GM21825 (cell line): Measurements from ENCODE around the gene SRSF10.
"Not testable (repeated sequence)": the region's sequence is repeated elsewhere in the genome, so short reads cannot be mapped to it uniquely, and the experiment has no call there.

Source experiments
- ATAC-seq: cut with Tn5 transposase; IDR thresholded peaks from one replicate; pipeline ENCODE4 v1.9.1; 2021; ENCODE audit warnings: mild to moderate bottlenecking, moderate library complexity; ENCODE audit not compliant: unreplicated experiment

Gene SRSF10

GRCh38 chr1:23999156-23999671 is 19.1 kb upstream of the SRSF10 start:
- ATAC-seq: no peak

DNA sequence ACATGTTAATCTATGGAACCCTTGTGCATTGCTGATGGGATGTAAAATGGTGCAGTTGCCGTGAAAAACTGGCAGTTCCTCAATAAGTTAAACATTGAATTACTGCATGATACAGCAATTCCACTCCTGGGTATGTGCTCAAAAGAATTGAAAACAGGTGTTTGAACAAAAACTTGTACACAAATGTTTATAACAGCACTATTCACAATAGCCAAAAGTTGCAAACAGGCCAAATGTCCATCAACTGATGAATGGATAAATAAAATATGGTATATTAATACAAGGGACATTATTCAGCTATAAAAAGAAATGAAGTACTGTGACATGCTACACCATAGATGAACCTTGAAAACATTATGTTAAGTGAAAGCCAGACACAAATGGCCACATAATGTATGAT is 17.7 kb upstream of the SRSF10 start:
- no peak for ATAC-seq

DNA sequence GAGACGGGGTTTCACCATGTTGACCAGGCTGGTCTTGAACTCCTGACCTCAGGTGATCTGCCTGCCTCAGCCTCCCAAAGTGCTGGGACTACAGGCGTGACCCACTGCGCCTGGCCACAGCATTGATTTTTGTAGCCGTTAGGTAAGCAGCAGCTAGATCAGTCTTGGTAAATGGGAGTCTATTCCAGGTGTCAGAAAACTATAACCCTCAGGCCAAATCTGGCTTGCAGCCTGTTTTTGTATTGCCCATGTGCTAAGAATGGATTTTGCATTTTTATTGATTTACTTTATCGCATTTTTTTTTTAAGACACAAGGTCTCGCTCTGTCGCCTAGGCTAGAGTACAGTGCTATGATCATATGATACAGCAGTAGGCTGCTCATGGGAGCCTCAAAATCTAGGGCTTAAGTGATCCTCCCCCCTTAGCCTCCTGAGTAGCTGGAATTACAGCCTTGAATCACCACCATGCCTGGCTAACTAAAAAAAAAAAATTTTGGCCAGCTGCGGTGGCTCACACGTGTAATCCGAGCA is 16.6 kb upstream of the SRSF10 start:
- no peak for ATAC-seq

DNA sequence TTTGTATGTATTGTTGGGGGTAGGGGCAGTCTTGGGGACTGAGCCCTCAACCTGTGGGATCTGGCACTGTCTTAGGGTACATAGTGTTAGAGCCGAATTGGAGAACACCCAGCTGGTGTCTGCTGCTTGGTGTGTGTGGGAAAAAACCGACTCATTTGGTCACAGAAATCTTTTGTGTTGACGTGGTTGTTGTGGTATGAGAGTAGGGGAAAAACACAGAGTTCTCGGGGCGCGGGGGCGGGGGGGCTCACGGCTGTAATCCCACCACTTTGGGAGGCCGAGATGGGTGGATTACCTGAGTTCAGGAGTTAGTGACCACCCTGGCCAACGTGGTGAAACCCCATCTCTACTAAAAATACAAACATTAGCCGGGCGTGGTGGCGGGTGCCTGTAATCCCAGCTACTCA is 15.3 kb upstream of the SRSF10 start:
- no peak for ATAC-seq

DNA sequence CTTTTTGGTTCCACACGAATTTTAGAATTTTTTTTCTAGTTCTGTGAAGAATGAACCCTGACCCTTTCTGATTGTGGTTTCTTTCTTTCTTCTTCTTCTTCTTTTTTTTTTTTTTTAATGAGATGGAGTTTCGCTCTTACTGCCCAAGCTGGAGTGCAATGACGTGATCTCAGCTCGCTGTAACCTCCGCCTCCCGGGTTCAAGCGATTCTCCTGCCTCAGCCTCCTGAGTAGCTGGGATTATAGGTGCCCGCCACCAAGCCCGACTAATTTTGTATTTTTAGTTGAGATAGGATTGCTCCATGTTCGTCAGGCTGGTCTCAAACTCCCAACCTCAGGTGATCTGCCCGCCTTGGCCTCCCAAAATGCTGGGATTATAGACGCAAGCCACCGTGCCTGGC is 11.9 kb upstream of the SRSF10 start:
- not testable (repeated sequence) for ATAC-seq

DNA sequence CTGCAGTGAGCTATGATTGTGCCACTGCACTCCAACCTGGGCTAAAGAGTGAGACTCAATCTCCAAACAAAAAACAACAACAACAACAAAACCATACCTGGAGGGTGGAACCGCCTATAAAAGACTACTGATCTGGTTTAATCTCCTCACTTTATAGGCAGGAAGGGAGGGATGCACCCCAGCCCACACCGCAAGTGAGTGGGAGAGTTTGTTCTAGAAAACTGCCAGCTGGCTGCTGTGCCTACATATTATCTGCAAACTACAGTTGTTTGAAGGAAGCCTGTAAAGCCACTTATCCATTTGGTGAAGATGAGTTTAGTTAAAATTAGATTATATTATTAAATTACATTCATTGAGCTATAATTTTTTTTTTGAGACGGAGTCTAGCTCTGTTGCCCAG is 9.1 kb upstream of the SRSF10 start:
- ATAC-seq: no peak

GRCh38 chr1:23987038-23987437 is 6.9 kb upstream of the SRSF10 start:
- not testable (repeated sequence) for ATAC-seq

GRCh38 chr1:23984417-23985186 is 4.5 kb upstream of the SRSF10 start:
- ATAC-seq: no peak

- ATAC-seq: peak; percentile 40
These were observed 572 bp upstream of the SRSF10 start for GRCh38 chr1:23980728-23981070.

GRCh38 chr1:23979387-23979880 is 693 bp downstream of the SRSF10 start:
- ATAC-seq: no peak

- ATAC-seq: no peak
These were observed 1.3 kb downstream of the SRSF10 start for GRCh38 chr1:23978805-23979204.

- no peak for ATAC-seq
These were observed 2.3 kb downstream of the SRSF10 start for GRCh38 chr1:23977854-23978191.

GRCh38 chr1:23977187-23977853 is 2.8 kb downstream of the SRSF10 start:
- ATAC-seq: no peak

- no peak for ATAC-seq
These were observed 12.3 kb downstream of the SRSF10 start for GRCh38 chr1:23967871-23968270.

DNA sequence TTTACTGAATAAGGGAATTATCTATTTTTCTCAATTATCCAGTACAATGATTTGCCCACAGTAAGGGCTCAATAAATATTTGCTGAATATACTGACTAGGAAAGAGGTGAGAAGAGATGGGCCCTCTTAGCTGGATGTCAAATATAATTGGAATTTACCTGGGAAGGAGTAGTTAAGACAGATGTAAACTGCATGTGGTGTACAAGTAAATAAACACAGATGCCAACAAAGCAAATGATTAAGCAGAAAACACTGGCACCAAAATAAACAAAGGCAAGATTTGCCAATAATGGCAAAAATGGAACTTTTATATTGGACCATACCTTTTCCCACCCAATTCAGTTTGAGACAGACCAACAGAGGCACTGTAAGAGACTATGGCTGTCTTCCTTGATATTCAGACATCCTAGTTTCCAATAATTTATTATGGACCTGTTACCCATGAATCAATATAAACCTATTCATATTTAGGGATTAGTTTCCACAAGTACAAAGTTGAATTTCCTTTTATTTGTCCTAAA is 13.1 kb downstream of the SRSF10 start:
- no peak for ATAC-seq

DNA sequence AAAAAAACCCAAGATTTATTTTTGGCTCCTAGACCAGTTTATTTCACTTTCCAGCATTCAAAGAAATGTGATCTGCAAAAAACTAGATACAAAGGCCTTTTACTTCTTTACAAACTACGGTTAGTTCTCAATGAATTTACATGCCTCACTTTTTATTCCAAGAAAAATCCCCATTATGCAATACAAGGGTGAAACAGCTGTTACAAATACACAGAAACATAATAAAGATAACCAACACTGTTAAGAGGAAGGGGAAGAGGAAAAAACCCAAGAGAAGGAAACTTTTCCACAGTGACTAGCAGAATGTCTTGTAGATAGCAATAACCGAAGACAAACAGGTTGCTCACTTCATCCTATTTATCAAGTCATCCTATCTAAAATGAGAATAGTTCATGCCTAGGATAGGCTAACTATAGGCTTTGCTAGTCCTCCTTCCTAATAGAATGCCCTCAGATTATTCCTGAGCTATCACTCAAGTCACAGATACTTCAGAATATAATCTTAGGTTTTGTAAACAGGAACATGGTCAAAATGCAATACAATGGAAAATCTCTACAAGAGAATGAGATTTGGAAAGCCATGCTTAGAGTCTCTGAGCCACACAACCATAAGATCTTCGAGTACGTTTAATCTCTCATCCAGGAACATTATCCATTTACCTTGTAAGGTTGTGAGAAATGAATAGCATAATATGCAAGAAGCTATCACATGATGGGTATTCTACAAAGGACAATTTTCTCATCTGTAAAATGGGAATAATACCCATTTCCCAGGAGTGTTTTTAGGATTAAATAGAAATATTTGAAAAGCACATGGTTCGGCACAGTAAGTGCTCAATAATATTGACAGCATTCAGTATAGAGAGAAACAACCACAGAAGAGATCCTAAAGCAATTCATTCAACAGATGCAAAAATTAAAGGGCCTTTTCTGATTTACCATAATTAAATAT is 15.1 kb downstream of the SRSF10 start:
- no peak for ATAC-seq

DNA sequence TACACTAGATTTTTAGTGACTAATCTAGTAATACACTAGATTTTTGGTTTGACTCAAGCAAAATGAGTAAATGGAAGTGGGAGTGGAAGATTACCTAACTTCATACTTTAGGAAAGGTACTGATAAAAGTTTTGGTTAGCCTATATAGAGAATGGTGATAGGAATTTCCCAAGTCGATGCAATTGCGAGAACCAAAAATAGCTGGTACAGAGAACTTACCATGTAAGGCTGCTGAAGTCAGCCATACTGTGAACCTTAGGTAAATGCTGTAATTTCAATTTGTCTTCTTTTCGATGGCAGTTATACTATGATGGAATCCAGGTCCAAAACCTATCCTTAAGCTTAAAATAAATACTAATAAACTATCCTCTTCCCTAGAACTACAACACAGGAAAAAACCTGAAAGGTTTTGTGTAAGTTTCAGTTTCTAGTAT is 15.9 kb downstream of the SRSF10 start:
- no peak for ATAC-seq

DNA sequence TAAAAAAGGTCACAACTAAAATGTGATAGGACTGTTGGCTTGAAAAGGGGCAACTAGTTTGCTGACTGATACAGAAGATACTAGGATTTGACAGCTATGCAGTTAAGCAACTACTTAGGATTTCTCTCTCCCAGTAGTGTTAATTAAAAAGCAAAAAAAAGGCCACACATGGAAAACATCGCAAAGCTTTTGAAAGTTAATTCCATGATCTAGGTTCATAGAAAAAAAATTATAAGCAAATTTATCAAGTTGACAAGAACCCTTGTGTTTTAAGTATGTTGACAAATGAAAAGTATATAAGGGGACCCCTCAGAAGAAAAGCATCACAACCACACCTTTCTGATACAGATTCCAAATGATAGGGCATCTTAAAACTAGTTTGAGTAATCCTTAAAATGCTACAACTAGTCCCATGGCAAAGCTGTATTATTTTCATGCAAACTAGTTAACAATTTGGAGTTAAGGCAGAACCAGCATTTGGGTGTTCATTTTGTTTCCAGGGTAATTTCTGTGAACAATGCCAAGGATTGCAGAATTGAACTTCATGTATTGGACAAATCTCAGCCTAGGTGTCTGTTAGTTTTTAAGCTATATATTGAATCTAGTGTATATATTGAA is 16.4 kb downstream of the SRSF10 start:
- no peak for ATAC-seq

DNA sequence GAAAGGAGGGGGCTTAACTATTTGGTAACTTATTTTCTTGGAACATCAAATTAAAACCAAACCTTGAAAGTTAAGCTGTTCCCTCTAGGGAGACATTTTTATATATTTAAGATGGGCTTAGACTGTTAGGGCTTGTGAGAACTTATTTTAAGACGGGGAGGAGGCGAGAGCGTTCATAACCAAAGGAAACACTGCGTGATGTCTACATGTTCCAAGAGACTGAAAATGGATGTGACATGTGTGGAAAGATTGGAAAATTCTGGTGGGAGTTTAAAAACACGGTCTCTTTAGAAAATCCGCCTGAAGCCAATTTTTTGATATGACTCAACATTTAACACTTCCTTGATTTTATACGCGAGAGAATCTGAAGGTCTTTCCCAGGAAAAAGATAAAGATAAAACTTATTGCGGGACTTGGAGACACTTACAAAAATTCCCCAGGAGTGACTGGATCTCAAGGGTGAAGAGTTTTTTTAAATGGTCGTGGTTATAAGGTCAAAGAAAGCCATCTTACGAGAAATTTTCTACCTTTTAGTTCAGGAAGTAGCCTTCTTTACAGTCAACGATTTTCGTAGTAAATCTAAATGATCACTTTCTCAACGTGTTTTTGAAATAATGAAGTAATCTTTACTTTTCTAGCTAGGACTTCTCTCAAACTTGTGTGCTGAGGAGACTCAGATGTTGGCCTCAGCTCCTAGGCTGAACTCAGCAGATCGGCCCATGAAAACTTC is 19.7 kb downstream of the SRSF10 start:
- ATAC-seq: no peak
